Central memory CD8-positive, alpha-beta T cell (primary cell): ENCODE measurements around the gene CCDC40.

ENCODE experiments used
- ATAC-seq: fragments of 150-1000 bp; cut with Tn5 transposase; replicated peaks from 2 replicates; pipeline ENCODE4 v1.10.0; 2022; ENCODE audit warnings: mild to moderate bottlenecking, moderate FRiP score, moderate number of reproducible peaks; ENCODE audit not compliant: poor library complexity, severe bottlenecking; ENCODE audit errors: extremely low read depth
- DNase-seq, 2 donors: peaks; one replicate each; pipeline ENCODE4 v3.0.0; 2021; ENCODE audit warnings: low spot score in 2 of 2
- H3K27ac Mint-ChIP-seq: one replicate; pipeline ENCODE4 v1.8.0; 2022; ENCODE audit warnings: low read depth, mild to moderate bottlenecking, moderate library complexity, mixed read lengths
- H3K27me3 Mint-ChIP-seq: one replicate; pipeline ENCODE4 v1.8.0; 2022; ENCODE audit warnings: mixed read lengths
- H3K36me3 Mint-ChIP-seq: one replicate; pipeline ENCODE4 v1.8.0; 2022; ENCODE audit warnings: mild to moderate bottlenecking, moderate library complexity, mixed read lengths; ENCODE audit not compliant: insufficient read depth
- H3K4me1 Mint-ChIP-seq: one replicate; pipeline ENCODE4 v1.8.0; 2022; ENCODE audit warnings: mixed read lengths
- H3K4me3 Mint-ChIP-seq: one replicate; pipeline ENCODE4 v1.8.0; 2022; ENCODE audit warnings: mild to moderate bottlenecking, moderate library complexity, mixed read lengths
- H3K9me3 Mint-ChIP-seq: one replicate; pipeline ENCODE4 v1.8.0; 2022; ENCODE audit warnings: mixed read lengths

CCDC40 gene

DNA sequence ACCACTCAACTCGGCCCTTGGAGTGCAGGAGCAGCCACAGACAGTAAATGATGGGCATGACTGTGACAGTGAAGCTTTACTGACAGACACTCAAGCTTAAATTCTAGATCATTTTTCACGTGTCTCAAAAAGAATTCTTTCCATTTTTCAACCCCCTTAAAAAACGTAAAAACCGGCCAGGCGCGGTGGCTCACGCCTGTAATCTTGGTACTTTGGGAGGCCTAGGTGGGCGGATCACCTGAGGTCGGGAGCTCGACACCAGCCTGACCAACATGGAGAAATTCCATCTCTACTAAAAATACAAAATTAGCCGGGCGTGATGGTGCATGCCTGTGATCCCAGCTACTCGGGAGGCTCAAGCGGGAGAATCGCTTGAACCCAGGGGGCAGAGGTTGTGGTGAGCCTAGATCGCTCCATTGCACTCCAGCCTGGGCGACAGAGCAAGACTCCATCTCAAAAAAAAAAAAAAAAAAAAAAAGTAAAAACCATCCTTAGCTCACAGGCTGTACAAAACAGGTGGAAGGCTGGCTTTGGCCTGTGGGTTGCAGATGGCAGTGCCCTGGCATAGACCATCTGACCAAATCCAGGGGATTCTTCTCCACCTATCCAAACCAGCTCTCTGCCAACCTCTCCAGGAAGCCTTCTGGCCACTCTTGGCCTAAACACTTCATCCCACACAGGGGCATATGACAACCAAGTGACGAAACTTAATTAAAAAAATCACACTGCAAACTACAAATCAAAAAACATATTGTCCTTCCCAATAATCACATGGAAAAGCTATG, 19.0 kb upstream of the CCDC40 start:
- Mint-ChIP-seq H3K27ac (no peak overlapping the region), H3K9me3 (no peaks in the 10 kb centered on the region), H3K4me1 (no peaks in the 10 kb centered on the region), H3K36me3 (no peaks in the 10 kb centered on the region), H3K27me3 (no peaks in the 10 kb centered on the region), H3K4me3 (no peak overlapping the region)
- no peak for DNase-seq
- no peak for ATAC-seq

DNA sequence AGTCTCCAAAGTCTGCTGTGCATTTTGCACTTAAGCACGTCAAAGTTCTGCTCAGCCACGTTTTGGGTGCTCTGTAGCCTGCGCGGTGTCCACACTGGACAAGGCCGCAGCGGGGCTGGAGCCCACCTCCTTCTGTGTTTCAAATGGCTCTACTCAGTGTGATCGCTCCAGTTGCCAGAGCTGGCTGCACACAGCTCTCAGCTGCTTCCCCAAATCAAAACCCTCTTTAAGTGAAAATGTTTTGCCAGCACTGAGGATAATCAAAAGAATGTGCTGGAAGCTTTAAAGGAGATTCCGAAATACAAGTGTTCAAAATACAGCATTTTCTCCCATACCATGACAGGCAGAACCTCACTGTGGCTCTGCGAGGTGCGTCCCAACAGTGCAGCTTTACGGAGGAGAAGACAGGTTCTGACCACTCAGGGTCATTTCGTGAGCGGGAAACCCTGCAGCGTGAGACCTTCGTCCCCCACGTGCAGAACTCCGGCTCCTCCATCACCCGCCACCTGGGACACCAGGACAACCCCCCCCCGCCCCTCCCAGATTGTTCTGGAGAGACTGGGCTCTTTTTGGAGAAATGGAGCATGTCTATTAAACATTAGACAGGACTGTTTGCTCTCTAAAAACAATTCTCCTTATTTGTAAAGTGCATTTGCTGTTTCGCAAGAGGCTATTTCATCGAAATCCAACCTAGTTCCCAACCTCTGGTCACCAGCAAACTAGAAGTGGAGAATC, 17.4 kb upstream of the CCDC40 start:
- no peaks in the 10 kb centered on the region for H3K4me1 Mint-ChIP-seq
- no peak overlapping the region for H3K4me3 Mint-ChIP-seq
- H3K27me3 Mint-ChIP-seq = no peaks in the 10 kb centered on the region
- H3K27ac Mint-ChIP-seq = no peak overlapping the region
- no peaks in the 10 kb centered on the region for H3K36me3 Mint-ChIP-seq
- no peak for DNase-seq
- no peaks in the 10 kb centered on the region for H3K9me3 Mint-ChIP-seq
- ATAC-seq = no peak

DNA sequence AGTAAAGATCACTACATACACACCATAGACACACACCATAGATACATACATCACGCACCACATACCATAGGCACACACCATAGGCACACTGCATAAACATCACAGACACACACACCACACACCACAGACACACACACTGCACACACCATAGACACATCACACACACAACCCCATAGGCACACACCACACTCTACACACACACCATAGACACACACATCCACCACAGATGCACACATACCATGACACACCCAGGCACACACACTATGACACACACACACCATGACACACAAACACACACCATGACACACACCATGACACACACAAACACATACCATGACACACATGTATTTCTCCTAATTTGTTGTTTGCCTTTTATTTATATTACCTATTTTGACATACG, 14.8 kb upstream of the CCDC40 start:
- no peaks in the 10 kb centered on the region for H3K36me3 Mint-ChIP-seq
- no peak overlapping the region for H3K27ac Mint-ChIP-seq
- no peaks in the 10 kb centered on the region for H3K27me3 Mint-ChIP-seq
- no peaks in the 10 kb centered on the region for H3K4me1 Mint-ChIP-seq
- no peak for ATAC-seq
- DNase-seq = no peak
- no peaks in the 10 kb centered on the region for H3K9me3 Mint-ChIP-seq
- H3K4me3 Mint-ChIP-seq = no peak overlapping the region

DNA sequence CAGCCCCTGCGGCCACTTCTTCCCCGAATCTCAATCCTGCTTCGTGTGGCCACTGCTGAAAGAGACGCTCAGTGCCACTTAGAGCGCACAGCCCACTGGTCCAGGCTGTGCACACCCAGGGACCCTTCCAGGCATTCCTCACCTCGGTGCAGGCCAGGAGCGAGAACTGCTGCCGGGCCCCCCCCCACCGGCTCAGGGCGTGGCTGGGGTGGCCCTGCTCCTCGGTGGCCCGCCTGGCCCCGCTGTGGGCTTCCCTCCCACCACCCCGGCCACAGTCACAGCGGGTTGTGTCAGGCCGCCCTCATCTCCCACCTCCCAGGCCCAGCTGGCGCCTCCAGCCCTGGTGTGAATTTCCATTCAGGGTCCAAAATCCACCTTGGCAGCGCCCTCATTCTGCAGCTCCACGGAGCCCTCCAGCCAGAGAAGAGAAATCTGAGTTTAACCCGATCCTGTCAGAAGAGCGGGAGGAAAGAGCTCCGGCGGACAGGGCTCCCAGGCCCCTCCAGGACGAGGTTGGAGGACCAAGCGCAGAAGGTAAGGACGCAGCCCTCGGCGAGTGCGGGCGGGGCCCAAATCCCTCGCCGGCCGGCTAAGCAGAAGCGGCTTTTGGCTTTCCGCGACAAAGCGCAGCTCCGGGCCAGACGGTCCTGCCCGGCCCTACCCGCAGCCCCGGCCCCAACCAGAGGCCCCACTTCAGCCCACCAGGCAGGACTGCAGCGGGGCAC, 12.8 kb upstream of the CCDC40 start:
- DNase-seq (no peak), ATAC-seq (no peak)
- Mint-ChIP-seq H3K4me3 (no peak overlapping the region), H3K9me3 (no peaks in the 10 kb centered on the region), H3K36me3 (no peaks in the 10 kb centered on the region), H3K4me1 (no peaks in the 10 kb centered on the region), H3K27ac (no peak overlapping the region), H3K27me3 (no peaks in the 10 kb centered on the region)

DNA sequence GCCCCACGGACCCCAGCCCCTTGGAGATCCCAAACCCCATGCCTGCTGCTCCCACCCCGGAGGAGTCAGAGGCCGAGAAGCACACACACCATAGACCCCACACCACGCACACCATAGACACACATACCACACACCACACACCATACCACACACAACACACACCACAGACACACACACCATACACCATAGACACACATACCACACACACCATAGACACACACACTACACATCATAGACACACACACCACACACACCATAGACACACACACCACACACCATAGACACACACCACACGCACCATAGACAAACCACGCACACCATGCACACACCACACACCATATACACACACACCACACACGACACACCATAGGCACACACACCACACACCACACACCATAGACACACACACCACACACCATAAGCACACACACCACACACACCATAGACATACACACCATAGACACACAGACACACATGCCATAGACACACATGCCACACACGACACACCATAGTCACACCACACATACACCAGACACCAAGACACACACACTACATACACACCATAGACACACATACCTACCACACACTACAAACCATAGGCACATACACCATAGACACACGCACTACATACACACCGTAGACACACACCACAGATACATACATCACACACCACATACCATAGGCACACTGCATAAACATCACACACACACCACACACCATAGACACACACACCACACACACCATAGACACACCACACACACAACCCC, 12.1 kb upstream of the CCDC40 start:
- no peaks in the 10 kb centered on the region for H3K36me3 Mint-ChIP-seq
- DNase-seq (no peak), ATAC-seq (no peak)
- H3K4me3 Mint-ChIP-seq = no peak overlapping the region
- no peak overlapping the region for H3K27ac Mint-ChIP-seq
- H3K9me3 Mint-ChIP-seq = no peaks in the 10 kb centered on the region
- H3K4me1 Mint-ChIP-seq = no peaks in the 10 kb centered on the region
- no peaks in the 10 kb centered on the region for H3K27me3 Mint-ChIP-seq

DNA sequence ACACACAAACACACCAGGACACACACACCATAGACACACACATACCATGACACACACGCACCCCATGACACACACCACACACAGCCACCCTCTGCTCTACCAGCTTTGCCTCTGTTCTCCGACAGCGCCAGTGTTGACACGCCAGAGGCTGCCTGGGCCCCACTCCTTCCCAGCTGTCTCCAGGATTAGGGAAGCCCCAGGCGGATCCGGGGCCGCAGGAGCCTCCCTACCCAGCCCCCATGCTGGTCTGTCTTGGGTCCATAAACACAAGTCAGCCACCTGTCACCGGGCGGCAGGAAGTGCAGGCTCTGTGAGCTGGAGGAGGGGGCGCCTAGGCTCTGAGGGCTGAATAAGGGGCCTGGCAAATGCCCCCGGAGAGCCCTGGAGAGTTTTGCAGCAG, 11.3 kb upstream of the CCDC40 start:
- H3K36me3 Mint-ChIP-seq = no peaks in the 10 kb centered on the region
- no peaks in the 10 kb centered on the region for H3K4me1 Mint-ChIP-seq
- DNase-seq = no peak
- no peaks in the 10 kb centered on the region for H3K27me3 Mint-ChIP-seq
- no peak overlapping the region for H3K27ac Mint-ChIP-seq
- H3K9me3 Mint-ChIP-seq = no peaks in the 10 kb centered on the region
- no peak overlapping the region for H3K4me3 Mint-ChIP-seq
- no peak for ATAC-seq

DNA sequence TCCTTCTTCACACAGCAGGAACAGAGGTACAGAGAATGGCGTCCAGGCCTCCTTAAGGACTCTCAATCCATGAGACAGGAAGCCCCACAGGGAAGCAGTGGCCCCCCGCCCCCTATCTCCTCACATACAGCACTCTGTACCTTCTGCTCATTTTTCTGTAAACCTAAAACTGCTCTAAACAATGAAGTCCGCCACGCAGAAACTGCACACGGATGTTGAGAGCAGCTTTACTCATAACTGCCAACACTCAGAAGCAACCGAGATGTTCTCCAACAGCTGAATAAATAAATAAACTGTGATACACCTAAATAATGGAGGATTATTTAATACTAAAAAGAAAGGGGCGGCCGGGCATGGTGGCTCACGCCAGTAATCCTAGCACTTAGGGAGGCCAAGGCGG, 10.6 kb upstream of the CCDC40 start:
- ATAC-seq (no peak), DNase-seq (no peak)
- H3K27ac Mint-ChIP-seq = no peak overlapping the region
- H3K4me3 Mint-ChIP-seq = no peak overlapping the region
- H3K36me3 Mint-ChIP-seq = no peaks in the 10 kb centered on the region
- no peaks in the 10 kb centered on the region for H3K4me1 Mint-ChIP-seq
- H3K9me3 Mint-ChIP-seq = no peaks in the 10 kb centered on the region
- no peaks in the 10 kb centered on the region for H3K27me3 Mint-ChIP-seq

DNA sequence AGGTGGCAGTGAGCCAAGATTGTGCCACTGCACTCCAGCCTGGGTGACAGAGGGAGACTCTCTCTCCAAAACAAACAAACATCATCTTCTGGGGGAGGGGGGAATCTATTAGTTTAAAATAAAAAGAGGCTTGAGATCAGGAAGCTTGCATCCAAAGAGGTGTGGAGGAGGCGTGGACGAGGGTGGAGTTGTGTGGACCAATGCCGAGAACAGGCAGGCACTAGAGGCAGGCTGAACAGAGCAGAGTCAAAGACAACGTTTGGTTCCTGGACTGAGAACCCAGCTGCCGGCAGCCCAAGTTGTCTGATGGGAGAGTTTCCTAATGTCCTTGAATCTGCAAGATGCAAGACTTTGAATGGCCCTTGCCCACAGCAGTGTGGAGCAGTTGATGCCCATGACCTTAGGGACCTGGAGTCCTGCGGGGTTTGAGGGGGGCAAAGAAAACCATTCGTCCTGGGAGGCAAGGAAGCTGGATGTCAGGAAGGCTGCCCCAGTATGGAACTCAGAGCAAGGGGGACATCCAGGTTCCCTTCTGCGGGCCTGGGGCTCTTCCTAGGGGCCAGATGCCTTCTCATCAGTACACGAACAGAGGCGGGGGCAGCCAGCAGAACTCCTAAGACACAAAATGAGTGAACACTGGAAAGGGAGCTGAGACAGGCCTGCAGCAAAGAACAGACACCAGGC, 9.9 kb upstream of the CCDC40 start:
- H3K4me3 Mint-ChIP-seq = no peak overlapping the region
- no peaks in the 10 kb centered on the region for H3K9me3 Mint-ChIP-seq
- ATAC-seq = no peak
- no peaks in the 10 kb centered on the region for H3K36me3 Mint-ChIP-seq
- no peak for DNase-seq
- H3K27me3 Mint-ChIP-seq = no peaks in the 10 kb centered on the region
- no peaks in the 10 kb centered on the region for H3K4me1 Mint-ChIP-seq
- H3K27ac Mint-ChIP-seq = no peak overlapping the region

DNA sequence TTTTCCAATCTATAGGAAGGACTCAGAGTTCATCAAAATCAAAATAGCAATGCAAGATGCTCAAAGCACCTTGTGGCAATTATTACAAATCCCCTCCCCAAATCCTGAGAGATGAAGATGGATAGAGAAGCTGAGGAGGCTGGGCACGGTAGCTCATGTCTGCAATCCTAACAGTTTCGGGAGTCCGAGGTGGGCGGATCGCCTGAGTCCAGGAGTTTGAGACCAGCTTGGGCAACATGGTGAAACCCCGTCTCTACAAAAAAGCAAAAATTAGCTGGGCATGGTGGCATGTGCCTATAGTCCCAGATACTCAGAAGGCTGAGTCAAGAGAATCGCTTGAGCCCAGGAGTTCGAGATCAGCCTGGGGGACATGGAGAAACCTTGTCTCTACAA, 9.4 kb upstream of the CCDC40 start:
- Mint-ChIP-seq H3K4me3 (no peak overlapping the region), H3K27me3 (no peaks in the 10 kb centered on the region), H3K4me1 (no peaks in the 10 kb centered on the region), H3K9me3 (no peaks in the 10 kb centered on the region), H3K27ac (no peak overlapping the region), H3K36me3 (no peaks in the 10 kb centered on the region)
- ATAC-seq = no peak
- DNase-seq = no peak

DNA sequence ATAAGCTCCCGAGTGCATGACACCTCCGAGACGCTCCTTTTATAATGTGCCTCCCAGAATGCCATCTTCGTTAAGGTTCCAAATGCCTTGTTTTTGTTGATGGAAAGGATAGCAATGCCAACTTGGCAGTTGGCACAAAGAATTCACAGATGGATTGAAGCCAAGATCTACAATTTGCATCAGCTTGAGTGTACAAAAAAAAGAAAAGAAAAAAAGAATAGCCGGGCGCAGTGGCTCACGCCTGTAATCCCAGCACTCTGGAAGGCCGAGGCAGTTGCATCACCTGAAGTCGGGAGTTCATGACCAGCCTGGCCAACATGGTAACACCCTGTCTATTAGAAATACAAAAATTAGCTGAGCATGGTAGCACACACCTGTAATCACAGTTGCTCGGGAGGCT, 8.4 kb upstream of the CCDC40 start:
- H3K4me1 Mint-ChIP-seq = no peaks in the 10 kb centered on the region
- no peak for DNase-seq
- no peak overlapping the region for H3K4me3 Mint-ChIP-seq
- no peak for ATAC-seq
- H3K27me3 Mint-ChIP-seq = no peaks in the 10 kb centered on the region
- no peaks in the 10 kb centered on the region for H3K9me3 Mint-ChIP-seq
- H3K27ac Mint-ChIP-seq = no peak overlapping the region
- no peaks in the 10 kb centered on the region for H3K36me3 Mint-ChIP-seq

DNA sequence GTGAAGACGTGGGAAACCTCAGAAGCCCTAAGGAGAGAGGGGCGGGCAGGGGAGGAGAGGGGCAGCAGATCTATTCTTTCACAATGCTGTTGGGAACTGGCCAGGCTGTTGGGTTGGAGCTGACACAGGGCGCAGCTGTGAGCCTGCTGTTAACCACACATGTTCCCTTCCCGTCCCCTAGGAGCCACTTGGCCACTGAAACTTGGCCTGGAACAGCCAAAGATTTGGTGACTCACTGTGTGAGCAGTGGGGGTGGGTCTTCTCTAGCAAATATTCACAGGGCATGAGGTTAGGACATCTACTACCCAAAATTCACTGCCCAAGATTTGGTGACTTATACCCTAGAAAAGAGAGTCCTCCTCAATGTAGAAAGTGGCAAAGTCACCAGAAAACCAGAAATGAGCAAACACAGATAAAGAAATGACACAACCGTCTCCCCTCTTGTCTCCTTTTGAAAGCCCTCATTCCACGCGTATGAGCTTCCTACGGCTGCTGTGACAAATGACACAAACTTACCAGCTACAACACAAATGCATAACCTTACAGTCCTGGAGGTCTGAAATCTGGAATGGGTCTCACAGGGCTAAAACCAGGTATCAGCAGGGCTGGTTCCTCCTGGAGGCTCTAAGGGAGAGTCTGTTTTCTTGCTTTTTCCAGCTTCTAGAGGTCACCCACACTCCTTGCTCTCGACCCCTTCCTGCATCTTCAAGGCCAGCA, 7.0 kb upstream of the CCDC40 start:
- Mint-ChIP-seq H3K4me1 (no peaks in the 10 kb centered on the region), H3K4me3 (no peak overlapping the region), H3K36me3 (no peaks in the 10 kb centered on the region), H3K27ac (no peak overlapping the region), H3K9me3 (no peaks in the 10 kb centered on the region), H3K27me3 (no peaks in the 10 kb centered on the region)
- DNase-seq (no peak), ATAC-seq (no peak)
